Glutamatergic neuron (in vitro differentiated cells): ENCODE measurements around the gene SLC13A2. TPM values are rescaled to one million over a fixed set of nuclear protein-coding genes. Genes with fewer than 3 reads are reported as not detected.

ENCODE experiments used
- DNase-seq: peaks from one replicate; pipeline ENCODE4 v3.0.0; 2022
- H3K27ac Mint-ChIP-seq: one replicate; pipeline ENCODE4 v1.8.0; 2020; ENCODE audit warnings: mild to moderate bottlenecking, mixed read lengths, inconsistent platforms; ENCODE audit not compliant: unreplicated experiment
- H3K27me3 Mint-ChIP-seq: one replicate; pipeline ENCODE4 v1.8.0; 2020; ENCODE audit warnings: mild to moderate bottlenecking, moderate library complexity, mixed read lengths, inconsistent platforms; ENCODE audit not compliant: unreplicated experiment
- H3K36me3 Mint-ChIP-seq: one replicate; pipeline ENCODE4 v1.8.0; 2020; ENCODE audit warnings: mild to moderate bottlenecking, mixed read lengths, inconsistent platforms; ENCODE audit not compliant: unreplicated experiment
- H3K4me1 Mint-ChIP-seq: one replicate; pipeline ENCODE4 v1.8.0; 2020; ENCODE audit warnings: mild to moderate bottlenecking, low read depth, mixed read lengths, inconsistent platforms; ENCODE audit not compliant: unreplicated experiment
- H3K4me3 Mint-ChIP-seq: one replicate; pipeline ENCODE4 v1.8.0; 2020; ENCODE audit warnings: mild to moderate bottlenecking, mixed read lengths, inconsistent platforms; ENCODE audit not compliant: unreplicated experiment
- H3K9me3 Mint-ChIP-seq: one replicate; pipeline ENCODE4 v1.8.0; 2020; ENCODE audit warnings: mild to moderate bottlenecking, moderate library complexity, mixed read lengths, inconsistent platforms; ENCODE audit not compliant: unreplicated experiment
- total RNA-seq: library from RNA; stranded (reverse); fragmentation: NEBNext Ultra II Directional; extraction: Animal tissue kit (Norgen Biotek cat#: 25700); gene quantifications from one replicate; pipeline ENCODE4 v1.2.1, GENCODE V29; 2021; ENCODE audit not compliant: unreplicated experiment
- TF ChIP-seq, protein P1 (sequence below): fragments of 200-600 bp; sonication (generic); IDR thresholded peaks from one replicate; pipeline ENCODE4 v1.5.0; 2021; ENCODE audit not compliant: partially characterized antibody, unreplicated experiment

The SLC13A2 gene
- total RNA-seq, 1 donor from 2014 or later: not detected

DNA sequence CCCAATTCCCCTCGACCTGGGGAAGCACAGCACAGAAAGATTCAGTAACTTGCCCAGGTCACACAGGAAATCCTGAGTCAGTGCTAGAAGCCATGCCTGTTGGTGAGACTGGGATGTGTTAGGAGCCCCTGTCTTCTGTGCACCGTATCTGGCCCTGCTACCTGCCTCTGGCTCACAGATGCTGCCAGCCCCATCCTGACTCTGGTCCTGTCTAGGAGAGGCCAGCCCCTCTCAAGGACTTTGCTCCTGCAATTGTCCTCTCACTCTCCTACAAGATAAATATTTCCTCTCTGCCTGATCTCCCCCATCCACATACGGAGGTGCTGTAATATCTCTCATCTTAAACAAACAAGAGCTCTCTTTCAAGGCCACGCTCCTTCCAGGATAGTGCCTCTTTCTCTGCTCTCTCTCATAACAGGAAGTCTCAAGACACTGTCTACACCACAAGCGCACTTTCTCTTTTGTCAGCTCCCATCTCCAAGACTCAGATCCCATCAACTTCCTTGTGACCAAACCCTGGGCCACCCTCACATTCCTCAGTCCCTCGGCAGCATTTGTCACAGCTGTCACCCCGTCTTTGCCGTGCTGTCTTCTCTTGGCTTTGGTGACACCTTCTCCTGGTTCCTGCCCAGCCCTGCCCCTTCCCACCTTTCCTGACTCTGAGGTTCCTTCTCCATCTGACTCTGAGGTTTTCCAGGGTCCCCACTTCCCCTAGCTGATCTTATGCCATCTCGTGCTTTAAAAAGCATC is 1.9 kb downstream of the SLC13A2 start:
- Mint-ChIP-seq H3K4me1 (peaks cover 4% of the 10 kb centered on the region), H3K9me3 (peaks cover 2% of the 10 kb centered on the region), H3K27ac (no peak overlapping the region), H3K36me3 (no peaks in the 10 kb centered on the region), H3K27me3 (peaks cover 11% of the 10 kb centered on the region), H3K4me3 (no peak overlapping the region)
- TF ChIP-seq, protein P1, sequence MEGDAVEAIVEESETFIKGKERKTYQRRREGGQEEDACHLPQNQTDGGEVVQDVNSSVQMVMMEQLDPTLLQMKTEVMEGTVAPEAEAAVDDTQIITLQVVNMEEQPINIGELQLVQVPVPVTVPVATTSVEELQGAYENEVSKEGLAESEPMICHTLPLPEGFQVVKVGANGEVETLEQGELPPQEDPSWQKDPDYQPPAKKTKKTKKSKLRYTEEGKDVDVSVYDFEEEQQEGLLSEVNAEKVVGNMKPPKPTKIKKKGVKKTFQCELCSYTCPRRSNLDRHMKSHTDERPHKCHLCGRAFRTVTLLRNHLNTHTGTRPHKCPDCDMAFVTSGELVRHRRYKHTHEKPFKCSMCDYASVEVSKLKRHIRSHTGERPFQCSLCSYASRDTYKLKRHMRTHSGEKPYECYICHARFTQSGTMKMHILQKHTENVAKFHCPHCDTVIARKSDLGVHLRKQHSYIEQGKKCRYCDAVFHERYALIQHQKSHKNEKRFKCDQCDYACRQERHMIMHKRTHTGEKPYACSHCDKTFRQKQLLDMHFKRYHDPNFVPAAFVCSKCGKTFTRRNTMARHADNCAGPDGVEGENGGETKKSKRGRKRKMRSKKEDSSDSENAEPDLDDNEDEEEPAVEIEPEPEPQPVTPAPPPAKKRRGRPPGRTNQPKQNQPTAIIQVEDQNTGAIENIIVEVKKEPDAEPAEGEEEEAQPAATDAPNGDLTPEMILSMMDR: no peak
- DNase-seq: no peak

DNA sequence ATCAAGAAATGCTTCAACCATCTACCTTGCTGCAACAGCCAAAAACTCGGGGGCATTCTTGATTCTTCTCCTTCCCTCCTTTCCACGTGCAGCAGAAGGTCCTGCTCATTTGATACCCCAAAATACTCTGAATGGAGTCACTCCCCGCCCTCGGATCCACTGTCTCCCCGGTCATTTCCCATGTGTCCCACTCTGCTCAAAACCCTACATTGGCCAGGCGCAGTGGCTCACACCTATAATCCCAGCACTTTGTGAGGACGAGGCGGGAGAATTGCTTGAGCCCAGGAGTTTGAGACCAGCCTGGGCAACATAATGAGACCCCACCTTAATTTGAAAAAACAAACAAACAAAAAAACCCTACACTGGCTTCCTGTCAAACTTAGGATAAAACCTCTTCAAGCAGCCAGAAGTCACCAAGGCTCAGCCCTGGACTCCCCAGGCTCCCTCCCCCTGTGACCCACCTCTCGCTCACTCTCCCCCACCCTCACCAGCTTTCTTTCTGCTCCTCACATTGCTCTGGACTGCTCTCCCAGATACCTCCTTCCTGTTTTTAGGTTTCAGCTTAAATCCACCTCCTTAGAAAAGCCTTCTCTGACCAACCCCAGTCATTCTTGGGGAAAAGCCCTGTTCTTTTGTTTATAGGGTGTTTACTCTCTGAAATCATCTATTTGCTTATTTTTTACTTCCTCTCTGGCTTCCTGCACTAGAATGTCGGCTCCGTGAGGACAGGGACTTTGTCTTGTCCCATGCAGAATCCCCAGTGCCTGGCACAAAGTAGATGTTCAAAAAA is 2.8 kb downstream of the SLC13A2 start:
- Mint-ChIP-seq H3K4me3 (no peak overlapping the region), H3K27me3 (peaks cover 8% of the 10 kb centered on the region), H3K27ac (no peak overlapping the region), H3K4me1 (no peaks in the 10 kb centered on the region), H3K9me3 (peaks cover 2% of the 10 kb centered on the region), H3K36me3 (no peaks in the 10 kb centered on the region)
- DNase-seq: no peak
- TF ChIP-seq, protein P1: no peak

DNA sequence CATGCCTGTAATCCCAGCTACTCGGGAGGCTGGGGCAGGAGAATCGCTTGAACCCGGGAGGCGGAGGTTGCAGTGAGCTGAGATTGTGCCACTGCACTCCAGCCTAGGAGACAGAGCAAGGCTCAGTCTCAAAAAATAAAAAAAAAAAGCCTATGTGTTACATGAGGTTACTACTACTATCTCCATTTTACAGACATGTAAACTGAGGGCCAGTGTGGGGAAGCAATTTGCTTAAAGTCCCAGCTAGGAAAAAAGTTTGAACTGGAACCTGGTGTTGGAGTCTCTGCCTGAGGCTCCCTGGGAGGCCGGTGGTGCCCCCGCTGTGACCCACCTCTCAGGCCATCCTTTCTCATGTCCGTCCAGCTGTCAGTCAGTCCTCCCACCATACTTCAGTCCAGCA is 4.5 kb downstream of the SLC13A2 start:
- no peaks in the 10 kb centered on the region for H3K9me3 Mint-ChIP-seq
- H3K36me3 Mint-ChIP-seq: no peaks in the 10 kb centered on the region
- no peak overlapping the region for H3K27ac Mint-ChIP-seq
- TF ChIP-seq, protein P1: no peak
- H3K27me3 Mint-ChIP-seq: peaks cover 8% of the 10 kb centered on the region
- H3K4me3 Mint-ChIP-seq: no peak overlapping the region
- no peak for DNase-seq
- H3K4me1 Mint-ChIP-seq: no peaks in the 10 kb centered on the region

- Mint-ChIP-seq H3K4me3 (no peak overlapping the region), H3K27me3 (peaks cover 8% of the 10 kb centered on the region)
- no peak for DNase-seq
These were observed 5.5 kb downstream of the SLC13A2 start for GRCh38 chr17:28478712-28479615.

More at GRCh38 chr17:28478712-28479615, 5.5 kb downstream of the SLC13A2 start:
- H3K4me1 Mint-ChIP-seq: no peaks in the 10 kb centered on the region
- H3K9me3 Mint-ChIP-seq: no peaks in the 10 kb centered on the region
- no peak overlapping the region for H3K27ac Mint-ChIP-seq
- TF ChIP-seq, protein P1: no peak
- no peaks in the 10 kb centered on the region for H3K36me3 Mint-ChIP-seq
